ENCODE data around the gene GFER. TPM values are rescaled to one million over a fixed set of nuclear protein-coding genes. Genes with fewer than 3 reads are reported as not detected.

The GFER gene
- total and polyA plus RNA-seq, 2 of the 8 experiments (the other 6 are each of a cell fraction or from before 2014, with no cell fraction given), result 17.7 to 37.9 TPM

GRCh38 chr16:1998360-1998835 lies 14.4 kb downstream of the GFER start (continued):
- no peak for TF ChIP-seq ZNF274 (IDR thresholded peaks at IDR 0.05; ENCODE audit: borderline replicate concordance, extremely low read depth, low read length)
- no peak for TF ChIP-seq NRF1 (IDR thresholded peaks at IDR 0.05; ENCODE audit: low read depth, low read length)
- TF ChIP-seq SUZ12 (IDR thresholded peaks at IDR 0.05; ENCODE audit: low read length), result no peak
- TF ChIP-seq GTF2F1 (IDR thresholded peaks at IDR 0.05; ENCODE audit: borderline replicate concordance, low read depth, low read length), result no peak
- TF ChIP-seq SP2 (IDR thresholded peaks at IDR 0.05; ENCODE audit: low read length), result no peak
- no peak for TF ChIP-seq SRF (IDR thresholded peaks at IDR 0.05; ENCODE audit: low read depth, low read length)
